Activated naive CD4-positive, alpha-beta T cell treated with anti-CD3 and anti-CD28 coated beads, Interleukin-2, amount 10 ng/mL, durations not matched to agents 7 days and 5 days (primary cell): Measurements from ENCODE around the gene IFNG-AS1.

Experiments used
- CTCF ChIA-PET: fragments of 350-600 bp; sonication (Branson Sonifier 250); formaldehyde crosslinking; loops from one replicate; lab custom pipeline; 2021; ENCODE audit warnings: antibody characterized with exemption; lab: Charles Lee
- DNase-seq: peaks from one replicate; pipeline ENCODE4 v3.0.0-alpha.2; 2020
- H3K27ac Mint-ChIP-seq: one replicate; pipeline ENCODE4 v1.8.0; 2021; ENCODE audit warnings: mild to moderate bottlenecking, moderate library complexity, mixed read lengths
- H3K27me3 Mint-ChIP-seq: one replicate; pipeline ENCODE4 v1.8.0; 2021; ENCODE audit warnings: mild to moderate bottlenecking, mixed read lengths
- H3K36me3 Mint-ChIP-seq: one replicate; pipeline ENCODE4 v1.8.0; 2021; ENCODE audit warnings: mixed read lengths
- H3K4me1 Mint-ChIP-seq: one replicate; pipeline ENCODE4 v1.8.0; 2021; ENCODE audit warnings: mixed read lengths
- H3K4me3 Mint-ChIP-seq: one replicate; pipeline ENCODE4 v1.8.0; 2021; ENCODE audit warnings: mild to moderate bottlenecking, moderate library complexity, mixed read lengths
- H3K9me3 Mint-ChIP-seq: one replicate; pipeline ENCODE4 v1.8.0; 2021; ENCODE audit warnings: mixed read lengths

Gene IFNG-AS1

GRCh38 chr12:68069275-68069674, 80.0 kb downstream of the IFNG-AS1 start:
- CTCF ChIA-PET: interaction anchor here (0.8 to 1.2 kb wide), 4 partner anchors 9 to 86 kb away, joined by 3 to 4 read pairs (median 3); no protein-coding TSS in a partner anchor
- peaks cover 7% of the 10 kb centered on the region for H3K36me3 Mint-ChIP-seq
- no peaks in the 10 kb centered on the region for H3K4me1 Mint-ChIP-seq
- DNase-seq: no peak
- H3K27me3 Mint-ChIP-seq: no peaks in the 10 kb centered on the region
- peaks cover 14% of the 10 kb centered on the region for H3K9me3 Mint-ChIP-seq
- no peak overlapping the region for H3K27ac Mint-ChIP-seq
- no peak overlapping the region for H3K4me3 Mint-ChIP-seq
